Measurements from ENCODE around the gene CDYL.

The CDYL gene

DNA sequence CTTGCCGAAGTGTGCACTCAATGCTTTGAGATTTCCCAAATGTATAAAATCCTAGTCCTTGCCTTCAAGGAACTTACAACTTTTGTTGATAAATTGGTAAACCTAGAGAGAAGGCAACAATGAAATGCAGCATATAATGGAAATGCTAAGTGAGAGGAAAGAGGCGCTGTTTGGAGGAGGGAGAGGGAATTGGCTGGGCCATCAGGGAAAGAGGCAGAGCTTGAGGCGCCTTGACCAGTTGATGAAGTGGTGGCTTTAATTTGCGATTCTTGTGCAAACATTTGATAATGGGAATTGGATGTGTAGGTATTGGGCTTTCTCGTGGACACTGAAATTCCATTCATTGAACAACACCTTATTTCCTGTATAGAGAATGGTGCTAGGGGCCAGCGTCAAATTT is 1.9 kb upstream of the CDYL start:
- DNase-seq (ENCODE audit: low read depth, low spot score), result no peak

- no peak for DNase-seq (ENCODE audit: low read depth, low spot score)
Measured at GRCh38 chr6:4774715-4775493, 1.3 kb upstream of the CDYL start.

DNA sequence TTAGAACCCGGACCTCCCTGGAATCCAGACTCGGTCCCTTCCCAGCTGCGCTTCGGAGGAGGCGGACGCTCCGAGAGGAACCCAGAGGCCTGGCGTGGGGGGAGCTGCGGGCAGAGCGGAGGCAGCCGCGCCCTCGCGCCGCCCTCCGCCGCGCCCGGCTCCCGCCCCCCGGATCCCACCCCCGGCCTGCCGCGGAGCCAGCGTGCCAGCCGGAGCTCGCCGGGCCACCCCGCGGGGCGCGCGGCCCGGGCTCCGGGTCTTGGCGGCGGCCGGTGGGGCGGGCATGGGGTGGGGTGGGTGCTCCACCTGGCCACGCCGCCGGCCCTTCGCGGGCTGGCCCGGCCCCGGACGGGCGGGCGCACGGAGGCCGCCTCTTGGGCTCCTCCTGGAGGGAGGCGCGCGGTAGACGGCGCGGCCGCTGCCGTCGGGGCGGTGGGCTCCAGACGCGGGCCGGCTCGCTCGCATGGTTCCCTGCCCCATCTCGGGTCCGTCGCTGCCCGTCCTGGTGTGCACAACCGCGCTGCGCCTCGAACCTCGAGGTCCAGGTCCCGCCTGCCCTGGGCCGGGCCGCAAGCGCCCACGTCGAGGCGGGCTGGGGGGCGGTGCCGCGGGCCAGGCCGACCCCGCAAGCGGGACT is 592 bp upstream of the CDYL start:
- peak; percentile 64 for DNase-seq (ENCODE audit: low read depth, low spot score)

GRCh38 chr6:4776493-4777393 is 539 bp downstream of the CDYL start:
- DNase-seq (ENCODE audit: low read depth, low spot score), result no peak

DNA sequence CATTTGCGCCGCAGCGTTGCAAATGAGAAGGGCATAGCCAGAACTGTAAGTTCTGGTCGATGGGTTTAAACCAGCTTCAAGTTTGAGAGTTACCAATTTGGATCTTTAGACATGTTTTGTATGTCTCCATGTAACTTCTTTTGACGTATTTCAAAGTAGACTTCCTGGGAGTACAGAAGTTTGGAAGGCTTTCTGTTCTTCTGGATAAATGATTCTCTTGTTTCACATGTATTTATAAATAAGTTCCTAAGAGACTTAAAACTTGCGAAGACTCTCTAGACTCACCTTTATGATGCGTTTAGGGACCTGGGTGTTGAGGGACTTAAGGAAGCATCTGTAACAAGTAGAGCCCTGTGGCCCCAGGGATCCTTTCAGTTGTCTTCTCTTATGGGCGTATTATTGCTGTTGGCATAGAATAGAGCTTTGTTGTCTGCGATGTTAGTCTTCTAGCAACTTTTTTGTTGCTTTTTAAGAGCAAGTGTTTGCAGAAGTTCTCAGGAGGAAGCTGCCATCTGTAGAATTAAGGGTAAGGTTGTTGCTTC is 1.3 kb downstream of the CDYL start:
- no peak for DNase-seq (ENCODE audit: low read depth, low spot score)

DNA sequence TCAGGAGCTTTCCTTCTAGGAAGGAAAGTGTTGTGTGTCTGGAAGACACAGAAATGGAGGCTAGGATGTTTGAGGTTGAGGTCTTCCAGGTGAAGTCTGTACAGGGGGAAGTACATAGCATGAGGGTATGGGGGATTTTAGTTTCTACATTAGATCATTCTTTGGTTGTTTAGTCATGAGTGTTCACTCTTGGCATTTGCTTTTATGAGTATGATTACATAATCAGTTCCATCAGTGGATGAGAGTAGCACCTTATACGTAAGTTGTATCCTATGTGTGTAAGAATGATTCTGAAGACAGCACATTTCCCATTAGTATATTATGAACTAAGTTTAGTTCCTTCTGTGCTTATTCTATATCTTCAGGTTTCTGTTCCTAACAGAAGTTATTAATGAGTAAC is 1.9 kb downstream of the CDYL start:
- no peak for DNase-seq (ENCODE audit: low read depth, low spot score)

DNA sequence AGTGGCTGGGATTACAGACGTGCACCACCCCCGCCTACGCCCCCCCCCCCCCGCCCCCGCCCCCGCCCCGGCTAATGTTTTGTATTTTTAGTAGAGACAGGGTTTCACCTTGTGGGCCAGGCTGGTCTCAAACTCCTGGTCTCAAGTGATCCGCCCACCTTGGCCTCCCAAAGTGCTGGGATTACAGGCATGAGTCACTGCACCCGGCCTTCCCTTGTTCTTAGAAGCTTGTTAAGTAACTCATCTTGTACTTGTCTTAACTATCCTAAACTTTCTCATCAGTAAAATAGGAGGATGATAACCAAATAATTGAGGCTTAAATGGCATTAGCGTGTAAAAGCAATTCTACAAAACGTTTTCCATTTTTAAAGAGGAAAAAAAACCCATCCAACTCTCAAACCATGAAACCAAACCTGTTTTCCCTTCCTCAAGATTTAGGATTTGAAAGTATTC is 4.2 kb downstream of the CDYL start:
- no peak for DNase-seq (ENCODE audit: low read depth, low spot score)

DNA sequence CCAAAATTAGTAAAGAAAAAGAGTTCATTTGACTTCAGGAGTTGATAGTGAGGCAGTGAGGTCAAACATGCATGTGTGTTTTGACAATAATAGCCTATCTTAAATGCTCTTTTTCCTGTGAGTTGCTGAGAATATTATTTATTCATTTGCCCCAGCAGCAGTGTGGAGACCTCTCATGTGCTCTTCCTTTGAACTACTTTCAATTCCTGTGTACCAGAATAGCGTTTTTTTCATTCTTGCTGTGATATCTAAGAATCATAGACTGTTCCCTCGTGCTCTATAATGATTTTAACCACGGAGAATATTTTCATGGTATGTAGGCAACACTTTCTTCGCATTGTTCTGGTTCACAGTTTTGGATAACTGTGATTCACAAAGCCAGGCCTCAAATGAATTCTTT is 5.2 kb downstream of the CDYL start:
- DNase-seq (ENCODE audit: low read depth, low spot score), result no peak

DNA sequence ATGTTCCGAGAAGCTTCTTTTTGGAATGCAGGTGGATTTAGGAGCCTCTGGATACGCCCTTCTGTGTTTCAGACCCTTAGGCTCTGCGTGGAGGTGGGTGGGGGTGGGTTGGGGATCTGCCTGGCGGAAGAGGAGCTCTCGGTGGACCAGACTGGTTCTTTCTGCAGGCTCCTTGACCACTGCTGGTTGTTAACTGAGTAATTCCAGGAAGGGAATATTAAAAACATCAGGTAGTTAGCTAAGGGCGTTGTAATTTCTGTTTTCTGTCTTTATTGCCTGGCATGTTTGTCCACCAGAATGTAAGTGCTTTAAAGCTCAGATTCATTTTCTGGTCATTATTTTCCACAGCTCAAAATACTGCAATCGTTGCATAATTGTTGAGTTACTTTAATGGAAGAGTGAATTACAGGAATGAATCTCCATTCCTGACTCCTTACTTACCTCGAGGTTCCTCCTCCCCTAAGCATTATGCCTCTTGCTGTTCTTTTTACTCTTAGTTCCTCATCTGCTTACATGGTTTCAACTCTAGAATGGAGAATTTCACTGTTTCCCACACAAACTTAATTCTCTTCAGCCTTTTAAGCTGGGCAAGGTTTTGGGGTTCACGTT is 5.9 kb downstream of the CDYL start:
- DNase-seq (ENCODE audit: low read depth, low spot score), result no peak

DNA sequence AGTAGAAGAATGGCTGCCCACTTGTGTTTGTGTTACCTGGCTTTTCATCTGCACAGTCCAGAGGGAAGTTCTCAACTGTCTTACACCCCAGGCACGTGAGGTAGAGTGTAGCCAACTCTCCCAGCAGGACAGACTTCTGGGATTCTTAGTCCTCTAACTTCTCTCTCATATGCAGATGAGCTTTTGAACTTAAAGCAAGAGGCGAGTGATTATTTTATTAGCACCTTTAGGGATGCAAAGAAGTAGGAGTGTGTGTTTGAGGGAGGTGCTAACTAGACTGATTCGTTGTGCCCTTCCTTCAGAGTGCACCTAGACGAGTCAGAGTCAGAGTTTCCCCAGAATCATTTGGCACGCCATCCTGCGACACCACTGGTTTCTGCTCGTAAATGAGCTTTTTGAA is 10.8 kb downstream of the CDYL start:
- DNase-seq (ENCODE audit: low read depth, low spot score), result no peak

- DNase-seq (ENCODE audit: low read depth, low spot score), result no peak
Measured at GRCh38 chr6:4788482-4788881, 12.3 kb downstream of the CDYL start.

- no peak for DNase-seq (ENCODE audit: low read depth, low spot score)
Measured at GRCh38 chr6:4788953-4789584, 12.9 kb downstream of the CDYL start.

DNA sequence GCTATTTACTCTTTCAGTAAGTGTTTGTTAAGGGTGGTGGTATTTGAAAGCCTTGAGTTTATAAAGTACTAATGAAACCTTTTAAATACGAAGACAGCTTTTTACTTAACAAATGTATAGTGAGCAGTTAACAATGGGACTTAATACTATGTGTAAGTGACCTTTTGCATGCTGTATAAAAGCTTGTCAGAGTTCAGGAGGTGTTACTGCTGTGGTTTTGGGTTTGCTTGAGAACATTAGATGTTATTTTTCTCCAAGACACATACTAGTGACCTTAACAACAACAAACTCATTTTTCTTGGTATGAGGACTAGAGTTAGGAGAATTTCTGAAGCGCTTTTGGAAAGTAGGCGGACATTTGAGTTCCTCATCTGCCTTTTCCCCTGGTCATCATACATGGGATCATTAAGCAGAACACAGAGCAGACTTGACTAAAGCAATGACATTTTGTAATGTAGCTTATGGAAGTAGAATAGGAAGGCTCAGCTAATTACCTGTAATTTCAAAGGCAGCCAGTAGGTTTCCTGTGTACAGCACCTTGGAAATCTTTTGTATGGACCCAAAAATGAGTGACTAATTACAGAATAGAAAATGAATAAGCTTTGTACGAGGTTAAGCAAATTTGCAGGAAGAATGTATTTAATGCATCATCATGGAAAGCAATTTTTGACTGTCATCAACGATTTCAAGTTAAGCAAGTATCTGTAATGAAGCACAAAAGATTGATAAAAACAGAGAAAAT is 14.1 kb downstream of the CDYL start:
- no peak for DNase-seq (ENCODE audit: low read depth, low spot score)

- no peak for DNase-seq (ENCODE audit: low read depth, low spot score)
Measured at GRCh38 chr6:4794140-4794707, 18.0 kb downstream of the CDYL start.

DNA sequence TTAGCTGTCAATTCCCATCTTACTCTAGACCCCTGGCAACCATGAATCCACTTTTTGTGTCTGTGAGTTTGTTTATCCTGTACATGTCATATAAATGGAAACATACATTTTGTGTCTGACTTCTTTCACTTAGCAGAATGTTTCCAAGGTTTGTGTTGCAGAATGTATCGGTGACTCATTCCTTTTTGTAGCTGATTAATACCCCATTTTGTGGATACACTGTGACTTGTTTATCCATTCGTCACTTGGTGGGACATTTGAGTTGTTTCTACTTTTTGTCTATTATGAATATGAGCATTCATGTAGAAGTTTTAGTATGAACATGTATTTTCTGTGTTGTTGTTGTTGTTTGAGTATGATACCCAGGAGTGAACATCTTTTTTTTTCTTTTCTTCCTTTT is 21.4 kb downstream of the CDYL start:
- no peak for DNase-seq (ENCODE audit: low read depth, low spot score)

DNA sequence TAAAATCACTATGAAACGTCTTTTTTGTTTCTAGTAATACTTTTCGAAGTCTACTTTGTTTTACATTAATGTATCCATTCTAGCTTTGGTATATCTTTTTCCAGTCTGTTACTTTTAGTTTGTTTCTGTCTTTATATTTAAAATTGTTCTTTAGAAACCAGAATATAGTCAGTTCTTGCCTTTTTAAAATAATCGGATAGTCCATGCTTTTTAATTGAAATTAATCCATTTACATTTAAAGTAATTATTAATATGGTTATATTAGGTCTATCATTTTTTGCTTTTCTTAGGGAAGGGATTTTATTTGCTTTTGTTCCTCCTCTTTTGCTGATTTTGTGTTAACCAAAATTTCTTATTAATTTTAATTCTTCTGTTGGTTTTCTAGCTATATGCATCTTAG is 23.7 kb downstream of the CDYL start:
- DNase-seq (ENCODE audit: low read depth, low spot score), result no peak

DNA sequence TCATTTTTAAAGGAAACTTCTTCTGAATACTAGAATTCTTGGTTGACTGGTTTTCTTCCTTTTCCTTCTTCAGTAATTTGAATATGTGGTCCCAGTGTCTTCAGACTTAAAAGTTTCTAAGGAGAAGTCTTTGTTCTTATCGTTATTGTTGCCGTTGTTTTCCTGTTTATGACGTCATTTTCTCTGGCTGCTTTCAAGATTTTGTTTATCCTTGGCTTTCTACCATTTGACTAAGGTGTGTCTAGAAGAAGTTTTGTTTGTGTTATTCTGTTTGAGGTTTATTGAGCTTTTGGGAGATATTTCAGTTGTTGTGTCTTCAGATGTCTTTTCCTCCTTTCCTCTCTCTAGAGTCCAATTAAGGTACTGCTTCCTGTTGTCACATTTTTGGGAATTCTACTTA is 24.5 kb downstream of the CDYL start:
- no peak for DNase-seq (ENCODE audit: low read depth, low spot score)

DNA sequence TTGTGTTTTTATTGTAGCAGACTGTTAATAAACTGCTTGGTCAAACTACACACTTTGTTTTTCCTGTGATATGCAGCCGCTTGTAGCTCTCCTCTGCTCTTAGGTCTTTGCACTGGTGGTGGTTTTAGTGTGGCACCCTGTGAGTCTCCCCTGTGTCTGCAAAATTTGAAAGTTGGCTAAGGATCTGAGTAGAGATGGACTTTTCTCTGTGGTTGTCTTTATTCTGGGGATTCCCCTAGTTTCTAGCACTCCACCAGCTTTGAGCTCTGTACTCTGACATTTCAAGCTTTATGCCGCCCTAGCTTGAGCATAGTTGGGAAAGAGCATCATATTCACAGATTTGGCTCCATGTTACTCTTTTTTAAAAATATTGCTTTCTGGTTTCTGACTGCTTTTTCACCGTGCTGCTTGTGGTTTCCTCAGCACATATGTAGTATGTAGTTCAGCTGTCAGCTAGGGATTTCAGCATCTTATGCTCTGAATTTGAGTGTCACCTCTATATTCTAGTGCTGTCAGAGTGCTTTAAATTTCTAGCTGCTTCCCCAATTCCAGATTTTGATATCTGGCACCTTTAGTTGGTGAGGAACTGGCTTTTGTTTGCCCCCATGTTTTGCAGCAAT is 25.4 kb downstream of the CDYL start:
- no peak for DNase-seq (ENCODE audit: low read depth, low spot score)

- DNase-seq (ENCODE audit: low read depth, low spot score), result no peak
Measured at GRCh38 chr6:4802312-4802935, 26.2 kb downstream of the CDYL start.

All from brain pericyte (primary cell).